ENCODE results near the gene CSF2RB.

The CSF2RB gene

DNA sequence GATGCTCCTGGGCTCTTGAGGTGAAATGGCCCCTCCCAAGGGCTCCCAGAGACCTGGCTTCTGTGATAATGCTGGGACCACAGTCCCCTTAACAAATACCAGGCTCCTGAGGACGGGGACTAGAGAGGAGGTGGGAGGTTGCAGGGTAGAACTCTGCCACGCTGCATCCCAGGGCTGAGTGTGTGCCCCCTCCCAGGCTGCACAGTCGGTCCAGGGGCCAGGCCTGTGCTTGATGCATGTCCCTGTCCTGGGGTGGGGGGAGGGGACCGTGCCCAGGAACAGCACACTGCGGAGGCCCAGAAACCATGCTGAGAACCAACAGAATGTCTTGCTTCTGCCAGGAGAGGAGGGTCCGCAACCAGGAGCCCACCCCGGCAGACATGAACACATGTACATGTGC is 9.3 kb downstream of the CSF2RB start:
- no peak for DNase-seq

DNA sequence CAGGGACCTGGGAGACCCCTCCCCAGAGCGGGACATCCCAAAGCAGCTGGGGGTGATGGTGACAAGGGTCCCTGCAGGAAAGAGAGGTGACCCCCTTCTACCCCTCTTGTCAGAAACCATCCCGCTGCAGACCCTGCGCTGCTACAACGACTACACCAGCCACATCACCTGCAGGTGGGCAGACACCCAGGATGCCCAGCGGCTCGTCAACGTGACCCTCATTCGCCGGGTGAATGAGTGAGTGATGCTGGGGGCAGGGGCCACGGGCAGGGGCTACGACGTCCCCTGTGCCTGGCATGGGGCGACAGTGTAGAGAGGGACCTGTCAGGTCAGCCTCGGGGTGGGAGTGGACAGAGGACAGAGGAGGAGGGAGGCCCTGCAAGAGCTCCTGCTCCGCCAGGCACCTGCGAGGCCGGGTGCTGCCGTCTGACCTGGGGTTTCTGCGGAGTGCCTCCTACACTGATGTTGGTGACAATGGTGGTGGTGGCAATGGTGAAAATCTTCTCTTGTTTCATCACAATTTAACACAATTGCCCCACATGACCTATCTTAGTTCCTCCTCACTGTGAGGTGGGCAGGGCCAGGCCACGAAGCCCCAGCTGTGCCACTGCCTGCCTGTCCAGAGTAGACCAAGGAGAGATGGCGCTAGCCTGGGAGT is 9.8 kb downstream of the CSF2RB start:
- no peak for DNase-seq

DNA sequence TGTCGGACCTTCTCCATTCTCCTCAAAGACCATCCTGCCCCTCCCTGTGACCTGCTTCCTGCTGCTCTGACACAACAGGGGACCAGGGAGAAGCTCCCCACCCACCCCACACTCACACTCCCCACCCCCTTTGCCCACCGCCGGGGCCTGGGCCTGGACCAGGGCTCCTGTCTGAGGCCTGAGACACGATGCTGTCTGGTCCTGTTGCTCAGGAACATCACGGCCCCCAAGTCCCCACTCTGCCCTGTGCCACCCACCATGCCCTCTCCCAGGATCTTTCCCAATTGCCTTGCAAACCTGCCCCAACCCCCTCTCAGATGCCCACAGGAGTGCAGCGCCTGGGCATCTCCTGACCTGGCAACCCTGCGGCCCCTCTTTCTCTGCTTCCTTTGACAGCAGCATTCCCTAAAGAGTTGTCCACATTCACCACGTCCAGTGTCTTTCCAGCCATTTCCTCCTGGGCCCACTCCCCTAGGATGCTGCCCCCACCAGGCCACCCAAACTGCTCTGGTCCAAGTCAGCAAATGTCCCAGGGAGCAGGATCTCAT is 10.8 kb downstream of the CSF2RB start:
- no peak for DNase-seq

DNA sequence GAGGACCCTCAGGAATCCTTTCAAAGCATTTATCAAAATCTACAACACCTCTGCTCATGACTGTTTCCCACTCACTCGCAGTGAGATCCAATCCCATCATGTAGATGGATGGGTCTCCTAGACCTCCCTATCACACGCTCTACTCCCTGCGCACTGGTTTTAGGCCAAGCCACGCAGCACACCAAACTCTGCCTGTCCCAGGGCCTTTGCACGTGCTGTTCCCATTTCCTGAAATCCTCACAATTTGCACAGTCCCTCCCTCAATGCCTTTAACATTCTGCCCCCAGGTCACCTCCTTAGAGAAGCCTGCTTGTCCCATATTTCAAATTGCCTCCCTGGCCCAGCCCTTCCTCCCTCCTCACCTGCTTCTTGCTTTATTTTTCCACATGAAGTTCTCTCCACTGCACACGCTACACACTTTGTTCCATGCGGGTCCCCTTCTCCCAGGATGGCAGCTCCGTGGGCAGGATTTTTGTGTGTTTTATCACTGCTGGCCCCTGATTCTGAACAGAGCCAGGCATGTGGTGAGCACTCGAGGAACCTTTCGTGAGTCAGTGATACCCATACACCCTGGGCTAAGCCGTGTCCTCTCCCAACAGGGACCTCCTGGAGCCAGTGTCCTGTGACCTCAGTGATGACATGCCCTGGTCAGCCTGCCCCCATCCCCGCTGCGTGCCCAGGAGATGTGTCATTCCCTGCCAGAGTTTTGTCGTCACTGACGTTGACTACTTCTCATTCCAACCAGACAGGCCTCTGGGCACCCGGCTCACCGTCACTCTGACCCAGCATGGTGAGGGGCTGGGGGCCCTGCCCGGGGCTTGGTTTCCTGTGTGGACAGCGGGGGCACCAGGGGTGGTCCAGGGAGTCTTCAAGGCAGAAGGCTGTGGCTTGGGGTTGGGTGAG is 12.2 kb downstream of the CSF2RB start:
- DNase-seq, result no peak

DNA sequence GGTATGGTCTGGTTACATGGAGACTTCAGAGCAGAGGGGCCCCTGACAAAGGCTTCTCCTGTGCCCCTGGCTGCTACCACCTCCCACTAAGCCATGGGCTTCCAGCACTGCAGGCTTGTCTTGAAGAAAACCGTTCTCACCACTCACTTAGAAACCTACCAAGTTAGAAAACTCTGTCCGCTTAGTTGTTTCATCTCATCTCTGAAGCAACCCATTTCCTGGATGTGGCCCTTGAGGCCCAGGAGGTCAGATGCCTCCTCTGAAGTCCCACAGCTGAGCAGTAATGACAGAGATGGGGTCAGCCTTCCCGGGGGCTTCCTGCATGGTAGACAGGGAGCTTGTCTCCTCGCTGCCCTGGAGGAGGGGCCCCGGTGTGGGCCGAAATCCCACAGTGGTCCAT is 12.9 kb downstream of the CSF2RB start:
- DNase-seq, result no peak

DNA sequence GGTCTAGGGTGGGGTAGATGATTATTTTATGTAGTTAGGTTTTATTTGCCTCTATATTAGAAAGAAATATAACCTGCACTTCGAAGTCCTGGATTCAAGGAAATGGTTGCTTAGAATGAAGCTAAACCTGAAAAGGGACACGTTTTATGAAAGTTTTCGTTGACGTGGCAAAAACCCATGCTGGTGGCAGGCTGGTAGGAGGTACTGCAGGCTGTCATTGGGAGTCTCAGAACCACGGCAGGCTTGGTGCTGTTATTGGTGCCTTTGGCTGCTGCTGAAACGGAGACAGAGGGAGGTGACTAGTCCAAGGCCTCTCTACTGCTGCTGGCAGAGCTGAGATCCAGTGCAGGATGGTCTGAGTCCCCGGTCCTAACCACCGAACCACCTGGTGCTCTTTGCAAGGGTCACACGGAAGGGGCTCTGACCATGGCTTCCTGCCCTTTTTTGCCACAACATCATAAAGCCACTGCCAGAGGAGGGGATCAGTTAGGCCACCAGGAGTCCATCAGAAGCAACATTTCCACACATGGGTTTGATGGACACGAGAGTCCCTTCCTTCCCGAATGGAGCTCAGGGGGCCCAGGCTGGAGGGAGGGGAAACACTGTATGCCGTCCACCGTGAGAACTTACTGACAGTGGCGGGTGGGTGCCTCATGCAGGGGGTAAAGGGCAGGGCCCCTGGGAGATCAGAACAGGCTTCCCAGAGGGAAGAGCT is 13.4 kb downstream of the CSF2RB start:
- DNase-seq, result no peak

DNA sequence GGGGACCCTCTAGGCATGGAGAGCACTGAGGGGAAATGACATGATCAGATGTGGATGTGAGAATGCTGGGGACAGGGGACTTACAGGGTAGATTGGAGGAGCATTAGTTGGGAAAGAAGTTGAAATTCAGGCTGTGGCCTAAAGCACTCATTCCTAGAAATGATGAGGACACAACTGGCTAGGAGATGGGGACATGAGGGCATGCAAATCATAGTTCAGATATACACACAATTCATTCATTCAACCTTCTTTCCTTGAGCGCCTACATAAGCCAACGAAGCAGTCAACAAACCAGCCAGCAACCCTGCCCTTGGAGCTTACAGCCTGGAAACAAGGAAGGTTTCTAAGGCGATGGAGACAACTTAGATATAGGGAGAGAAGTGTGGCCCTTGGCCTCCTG is 14.2 kb downstream of the CSF2RB start:
- no peak for DNase-seq

DNA sequence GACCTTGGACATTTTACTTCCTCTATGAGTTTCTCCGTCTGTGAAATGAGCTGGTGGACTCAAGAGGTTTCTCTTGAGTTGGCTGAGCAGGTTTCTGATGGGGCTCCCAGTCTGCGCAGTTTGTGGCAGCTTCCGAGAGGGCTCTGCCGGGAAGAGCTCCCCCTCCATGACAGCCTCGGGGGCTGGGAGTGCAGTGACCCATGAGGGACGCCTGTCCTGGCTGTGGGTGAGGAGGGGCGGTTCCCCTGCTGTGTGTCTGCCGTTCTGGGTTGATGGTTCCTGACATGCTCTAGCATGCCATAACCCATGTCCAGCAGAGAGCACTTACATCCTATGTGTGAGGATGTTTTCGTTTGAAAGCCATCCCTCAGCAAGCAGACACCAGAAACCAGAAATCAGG is 14.8 kb downstream of the CSF2RB start:
- no peak for DNase-seq

DNA sequence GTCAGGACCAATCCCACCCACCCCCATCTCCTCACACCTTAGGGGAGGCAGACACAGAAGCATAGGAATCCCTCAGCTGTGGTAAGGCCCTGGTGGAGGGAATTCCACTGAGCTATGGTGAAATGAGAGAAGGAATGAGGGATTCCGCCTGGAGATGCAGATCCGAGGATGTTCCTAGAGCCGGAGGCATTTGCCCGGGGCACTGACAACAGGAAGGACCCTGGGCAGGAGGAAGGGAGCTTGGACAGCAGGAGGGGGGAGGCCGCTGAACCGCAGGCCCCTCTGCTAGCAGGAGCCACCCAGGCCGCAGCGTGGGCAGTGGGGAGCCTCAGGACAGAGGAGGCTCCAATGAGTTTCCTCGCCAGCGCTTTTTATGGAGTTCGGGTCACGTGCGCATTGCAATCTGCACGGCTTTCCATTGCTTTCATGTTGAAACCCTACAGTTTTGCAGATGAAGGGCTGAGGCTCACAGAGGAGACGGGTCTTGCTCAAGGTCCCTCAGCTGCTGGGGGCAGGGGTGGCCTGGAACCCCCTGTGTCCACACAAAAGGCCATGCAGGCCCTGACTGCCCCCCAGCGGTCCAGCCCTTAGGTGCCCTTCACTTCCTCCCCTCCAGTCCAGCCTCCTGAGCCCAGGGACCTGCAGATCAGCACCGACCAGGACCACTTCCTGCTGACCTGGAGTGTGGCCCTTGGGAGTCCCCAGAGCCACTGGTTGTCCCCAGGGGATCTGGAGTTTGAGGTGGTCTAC is 15.5 kb downstream of the CSF2RB start:
- no peak for DNase-seq

DNA sequence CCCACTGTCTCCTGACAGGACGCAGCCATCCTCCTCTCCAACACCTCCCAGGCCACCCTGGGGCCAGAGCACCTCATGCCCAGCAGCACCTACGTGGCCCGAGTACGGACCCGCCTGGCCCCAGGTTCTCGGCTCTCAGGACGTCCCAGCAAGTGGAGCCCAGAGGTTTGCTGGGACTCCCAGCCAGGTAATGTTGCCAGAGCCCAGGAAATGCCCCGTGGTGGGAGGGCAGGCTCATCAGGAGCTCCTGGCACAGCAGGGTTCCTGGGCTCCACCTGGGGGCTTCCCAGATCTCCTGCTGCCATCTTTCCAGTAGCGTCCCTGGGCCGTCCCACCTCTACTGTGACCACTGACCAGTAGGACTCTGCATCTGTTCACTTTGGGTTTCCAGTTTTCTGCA is 16.2 kb downstream of the CSF2RB start:
- no peak for DNase-seq

DNA sequence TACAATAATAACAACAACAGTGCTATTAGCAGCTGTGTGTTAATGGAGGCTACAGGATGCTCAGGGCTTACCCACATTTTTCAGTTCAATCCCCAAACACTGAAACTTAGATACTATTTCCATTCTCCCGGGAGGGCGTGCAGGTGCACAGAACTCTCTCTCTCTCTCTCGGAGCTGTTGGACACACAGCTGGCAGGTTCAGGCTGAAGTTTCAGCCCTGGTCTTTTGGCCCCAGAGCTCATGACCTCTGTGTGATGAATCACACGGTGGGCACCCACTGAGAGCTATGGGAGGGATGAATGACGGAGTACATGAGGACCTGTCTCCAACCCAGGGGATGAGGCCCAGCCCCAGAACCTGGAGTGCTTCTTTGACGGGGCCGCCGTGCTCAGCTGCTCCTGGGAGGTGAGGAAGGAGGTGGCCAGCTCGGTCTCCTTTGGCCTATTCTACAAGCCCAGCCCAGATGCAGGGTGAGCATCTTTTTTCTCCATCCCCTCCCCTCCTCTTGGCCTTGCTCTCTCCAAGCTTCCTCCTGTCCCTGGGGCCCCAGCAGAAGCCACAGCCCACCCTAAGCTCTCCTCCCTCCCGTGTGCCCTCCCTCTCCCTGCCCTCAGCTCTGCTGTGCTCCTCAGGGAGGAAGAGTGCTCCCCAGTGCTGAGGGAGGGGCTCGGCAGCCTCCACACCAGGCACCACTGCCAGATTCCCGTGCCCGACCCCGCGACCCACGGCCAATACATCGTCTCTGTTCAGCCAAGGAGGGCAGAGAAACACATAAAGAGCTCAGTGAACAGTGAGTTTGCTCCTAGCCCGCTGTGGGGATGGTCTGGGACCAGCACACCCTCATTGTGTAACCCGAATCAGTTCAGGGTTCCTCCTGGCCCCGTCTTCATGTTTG is 16.9 kb downstream of the CSF2RB start:
- no peak for DNase-seq

DNA sequence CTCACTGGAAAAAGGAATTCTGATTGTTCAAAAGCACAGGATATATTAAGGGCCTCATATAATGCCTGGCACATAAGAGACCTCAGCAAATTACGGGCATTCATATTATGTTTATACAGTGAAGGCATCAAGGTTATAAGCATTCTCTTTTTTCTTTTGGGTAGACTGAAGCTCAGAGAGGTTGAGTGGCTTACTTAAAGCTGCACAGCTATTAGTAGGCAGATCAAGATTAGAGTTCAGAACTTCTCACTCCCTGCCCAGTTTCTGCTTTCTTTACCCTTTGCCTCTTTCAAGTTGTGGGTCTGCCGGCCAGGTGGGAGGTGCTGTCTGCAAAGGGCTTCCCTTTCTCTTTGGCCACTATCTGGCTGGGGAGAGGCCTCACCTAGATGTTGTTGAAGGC is 18.0 kb downstream of the CSF2RB start:
- no peak for DNase-seq

DNA sequence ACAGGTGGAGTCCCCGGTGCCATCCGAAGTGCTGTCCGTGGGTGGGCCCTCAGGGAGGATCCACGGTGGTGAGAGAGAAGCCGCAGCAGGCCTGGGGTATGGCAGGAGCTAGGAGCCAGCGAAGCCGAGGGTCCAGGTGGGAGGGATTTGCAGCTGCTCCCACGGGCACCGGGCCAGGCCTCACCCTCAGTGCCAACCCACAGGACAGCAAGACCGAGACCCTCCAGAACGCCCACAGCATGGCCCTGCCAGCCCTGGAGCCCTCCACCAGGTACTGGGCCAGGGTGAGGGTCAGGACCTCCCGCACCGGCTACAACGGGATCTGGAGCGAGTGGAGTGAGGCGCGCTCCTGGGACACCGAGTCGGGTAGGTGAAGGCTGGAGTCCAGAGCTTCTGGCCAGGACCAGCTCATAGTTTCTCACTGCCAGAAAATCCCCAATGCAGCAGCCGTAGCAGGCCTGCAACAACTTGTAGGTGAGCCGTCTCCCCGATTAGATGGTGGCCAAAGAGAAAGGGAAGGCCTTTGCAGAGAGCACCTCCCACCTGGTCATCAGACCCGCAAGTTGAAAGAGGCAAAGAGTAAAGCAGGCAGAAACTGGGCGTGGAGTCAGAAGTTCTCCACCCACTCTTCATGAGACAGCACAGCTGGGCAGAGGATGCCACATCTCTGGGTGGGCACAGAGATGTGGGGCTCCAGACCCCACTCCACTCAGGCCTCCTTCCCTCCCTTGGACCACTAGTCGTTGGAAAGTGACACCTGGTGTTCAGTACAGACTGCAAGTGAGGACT is 20.4 kb downstream of the CSF2RB start:
- no peak for DNase-seq

DNA sequence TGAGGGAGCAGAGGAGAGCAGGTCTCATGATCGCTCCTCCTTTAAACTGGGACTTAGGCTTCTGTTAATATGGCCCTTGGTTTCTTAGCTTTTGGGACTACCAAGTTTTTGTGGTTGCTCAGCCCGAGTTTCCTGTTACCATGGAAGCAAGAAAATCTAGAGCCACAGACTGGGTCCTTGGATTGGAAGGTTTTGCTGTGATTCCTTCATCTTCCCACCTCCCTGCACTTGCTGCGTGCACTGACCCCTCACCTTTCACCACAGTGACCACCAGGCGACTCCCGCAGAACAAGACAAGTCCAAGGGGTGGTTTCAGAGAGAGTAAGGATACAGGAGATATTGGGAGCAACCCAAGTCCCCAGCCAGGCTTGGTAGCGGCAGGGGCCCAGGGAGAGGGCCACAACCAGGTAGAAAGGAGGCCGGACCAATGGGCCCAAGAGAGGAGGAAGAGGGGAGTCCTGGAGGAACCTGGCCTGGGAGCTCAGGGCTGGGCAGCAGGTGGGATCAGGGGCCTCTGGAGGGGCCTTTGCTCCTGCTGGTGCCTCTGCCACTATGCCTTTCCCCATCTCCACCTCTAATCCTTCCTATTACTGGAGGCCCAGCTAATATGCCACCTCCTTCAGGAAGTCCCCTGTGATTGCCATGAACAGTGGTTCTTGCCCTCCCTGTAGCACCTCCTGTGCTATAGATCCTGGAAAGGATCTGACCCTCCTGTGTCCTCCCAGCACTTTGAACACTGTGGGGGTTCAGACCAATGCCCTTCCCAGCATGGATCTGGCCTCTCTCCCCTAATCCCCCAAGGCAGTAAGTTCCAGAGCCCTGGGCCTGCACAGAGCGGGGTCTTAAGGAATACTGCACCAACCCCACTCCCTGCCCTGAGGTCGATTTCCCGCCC is 21.2 kb downstream of the CSF2RB start:
- no peak for DNase-seq

DNA sequence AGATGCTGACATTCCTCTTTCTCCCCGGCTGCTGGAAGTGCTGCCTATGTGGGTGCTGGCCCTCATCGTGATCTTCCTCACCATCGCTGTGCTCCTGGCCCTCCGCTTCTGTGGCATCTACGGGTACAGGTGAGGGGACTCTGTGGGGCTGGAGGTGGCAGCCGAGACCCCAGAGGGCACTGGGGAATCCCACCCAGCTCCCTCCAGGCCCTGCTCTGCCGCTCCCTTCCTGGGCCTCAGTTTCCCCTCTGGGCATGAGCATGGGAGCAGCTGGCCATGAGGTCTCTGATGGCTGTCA is 21.8 kb downstream of the CSF2RB start:
- DNase-seq, result no peak

DNA sequence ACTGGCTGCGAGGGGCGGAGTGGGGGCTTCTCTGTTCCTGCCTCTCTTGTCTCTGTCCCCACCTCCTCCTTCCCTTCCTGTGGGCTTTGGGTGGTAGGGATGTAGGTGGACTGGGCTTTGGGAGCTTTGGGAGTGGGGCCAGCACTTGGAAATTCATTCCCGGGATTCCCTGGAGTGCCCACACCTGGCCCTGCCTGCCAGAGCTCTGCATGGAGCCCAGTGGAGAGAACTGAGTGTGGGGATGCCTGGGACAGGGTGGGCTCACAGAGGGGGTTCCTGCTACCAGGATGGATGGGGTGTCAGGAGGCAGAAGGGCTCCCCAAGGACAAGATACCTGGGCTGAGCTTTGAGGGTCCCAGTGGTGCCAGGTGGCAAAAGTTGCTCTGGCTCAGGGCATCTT is 22.3 kb downstream of the CSF2RB start:
- no peak for DNase-seq

DNA sequence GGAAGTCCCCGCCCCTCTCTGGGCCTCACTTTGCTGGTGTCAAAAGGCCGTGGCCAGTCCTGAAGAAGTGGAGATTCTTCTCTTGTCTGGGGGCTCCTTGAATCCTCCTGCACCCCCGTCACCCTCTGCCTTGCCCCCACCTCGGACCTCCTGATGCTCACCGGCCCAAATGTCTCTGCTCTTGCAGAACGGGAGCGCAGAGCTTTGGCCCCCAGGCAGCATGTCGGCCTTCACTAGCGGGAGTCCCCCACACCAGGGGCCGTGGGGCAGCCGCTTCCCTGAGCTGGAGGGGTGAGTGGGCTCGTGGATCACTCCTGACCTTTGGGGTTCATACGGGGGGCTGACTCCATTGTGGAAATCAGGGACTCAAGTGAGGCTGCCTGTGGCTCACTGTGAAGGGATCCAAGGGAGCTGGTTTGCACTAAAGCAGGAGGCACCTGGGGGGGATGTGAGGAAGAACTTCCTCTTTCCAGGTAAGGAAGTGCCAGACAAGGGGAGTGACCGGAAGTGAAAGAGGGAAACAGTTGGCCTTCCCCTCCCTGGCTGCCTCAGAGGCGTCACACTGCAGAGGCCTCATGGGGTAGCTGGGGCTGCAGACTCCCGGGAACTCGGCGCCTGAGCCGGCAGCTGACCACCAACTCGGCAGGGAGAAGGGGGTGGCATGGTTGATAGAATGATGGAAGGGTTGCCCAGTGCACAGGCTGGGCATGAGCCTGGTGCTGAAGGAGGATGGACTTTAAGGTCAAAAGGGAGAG is 23.1 kb downstream of the CSF2RB start:
- DNase-seq, result no peak

DNA sequence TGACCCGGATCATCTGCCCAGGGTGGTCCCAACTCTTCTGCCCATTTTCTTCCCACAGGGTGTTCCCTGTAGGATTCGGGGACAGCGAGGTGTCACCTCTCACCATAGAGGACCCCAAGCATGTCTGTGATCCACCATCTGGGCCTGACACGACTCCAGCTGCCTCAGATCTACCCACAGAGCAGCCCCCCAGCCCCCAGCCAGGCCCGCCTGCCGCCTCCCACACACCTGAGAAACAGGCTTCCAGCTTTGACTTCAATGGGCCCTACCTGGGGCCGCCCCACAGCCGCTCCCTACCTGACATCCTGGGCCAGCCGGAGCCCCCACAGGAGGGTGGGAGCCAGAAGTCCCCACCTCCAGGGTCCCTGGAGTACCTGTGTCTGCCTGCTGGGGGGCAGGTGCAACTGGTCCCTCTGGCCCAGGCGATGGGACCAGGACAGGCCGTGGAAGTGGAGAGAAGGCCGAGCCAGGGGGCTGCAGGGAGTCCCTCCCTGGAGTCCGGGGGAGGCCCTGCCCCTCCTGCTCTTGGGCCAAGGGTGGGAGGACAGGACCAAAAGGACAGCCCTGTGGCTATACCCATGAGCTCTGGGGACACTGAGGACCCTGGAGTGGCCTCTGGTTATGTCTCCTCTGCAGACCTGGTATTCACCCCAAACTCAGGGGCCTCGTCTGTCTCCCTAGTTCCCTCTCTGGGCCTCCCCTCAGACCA is 24.0 kb downstream of the CSF2RB start:
- no peak for DNase-seq

DNA sequence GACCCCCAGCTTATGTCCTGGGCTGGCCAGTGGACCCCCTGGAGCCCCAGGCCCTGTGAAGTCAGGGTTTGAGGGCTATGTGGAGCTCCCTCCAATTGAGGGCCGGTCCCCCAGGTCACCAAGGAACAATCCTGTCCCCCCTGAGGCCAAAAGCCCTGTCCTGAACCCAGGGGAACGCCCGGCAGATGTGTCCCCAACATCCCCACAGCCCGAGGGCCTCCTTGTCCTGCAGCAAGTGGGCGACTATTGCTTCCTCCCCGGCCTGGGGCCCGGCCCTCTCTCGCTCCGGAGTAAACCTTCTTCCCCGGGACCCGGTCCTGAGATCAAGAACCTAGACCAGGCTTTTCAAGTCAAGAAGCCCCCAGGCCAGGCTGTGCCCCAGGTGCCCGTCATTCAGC is 24.6 kb downstream of the CSF2RB start:
- DNase-seq, result no peak

Data from effector CD4-positive, alpha-beta T cell (primary cell).